ENCODE results near the gene TBCCD1. TPM values are rescaled to one million over a fixed set of nuclear protein-coding genes. Genes with fewer than 3 reads are reported as not detected.

Gene TBCCD1
- total RNA-seq (10 to 100 TPM; 17.6 to 18.3 TPM), polyA plus RNA-seq (26.0 TPM)

GRCh38 chr3:186567072-186567921, at the start of gene TBCCD1:
TBCCD1 (minus strand) TSS chr3:186567339; CDS start chr3:186564329, 3,010 bp downstream.
- H3K4me3 ChIP-seq (ENCODE audit: low read length): peak within 1 kb of the TSS; percentile 77
- peaks cover 0 to 40% (median 2%) of the 10 kb centered on the region in 3 donors for H3K36me3 Mint-ChIP-seq
- POLR2A ChIA-PET: interaction anchor here (0.7 to 1.4 kb wide), 3 partner anchors 240 to 981 kb away, joined by 3 to 4 read pairs (median 3); partner anchors contain the start of gene SENP2

GRCh38 chr3:186616299-186616617, 49.1 kb upstream of the TBCCD1 start:
- Mint-ChIP-seq H3K9me3 (no peaks in the 10 kb centered on the region), H3K27ac (peak overlapping the region in 1 of 8 donors; percentile 71), H3K4me3 (peak overlapping the region in 1 of 7 donors; percentile 72), H3K36me3 (no peaks in the 10 kb centered on the region), H3K27me3 (peaks cover 26 to 37% of the 10 kb centered on the region in 2 donors), H3K4me1 (peaks cover 19 to 25% (median 21%) of the 10 kb centered on the region in 3 donors)
- no peak for DNase-seq
- Histone ChIP-seq H3K36me3 (ENCODE audit: insufficient read depth, low read length) (no peaks in the 10 kb centered on the region), H3K27ac (ENCODE audit: low read depth, low read length) (no peak overlapping the region), H3K4me1 (ENCODE audit: insufficient read depth, low read length) (peaks cover 13% of the 10 kb centered on the region), H3K27me3 (ENCODE audit: insufficient read depth, low read length, poor library complexity, severe bottlenecking) (peaks cover 15% of the 10 kb centered on the region), H3K9me3 (ENCODE audit: low read length) (no peaks in the 10 kb centered on the region), H3K4me3 (ENCODE audit: low read length) (no peak overlapping the region)
- CTCF ChIA-PET: interaction anchor here (0.8 to 9.2 kb wide), 34 partner anchors 8 to 673 kb away, joined by 3 to 217 read pairs (median 8); partner anchors contain the start of genes DNAJB11, EIF4A2 and TBCCD1
- POLR2A ChIA-PET: interaction anchor here (1.1 to 1.5 kb wide), 2 partner anchors 157 to 167 kb away, joined by 3 to 10 read pairs; partner anchors contain the start of gene EIF4A2

More at GRCh38 chr3:186567072-186567921, at the start of gene TBCCD1:
- Histone ChIP-seq H3K27ac (ENCODE audit: low read depth, low read length) (peak within 1 kb of the TSS; percentile 87), H3K36me3 (ENCODE audit: insufficient read depth, low read length) (peaks cover 5% of the 10 kb centered on the region), H3K4me1 (ENCODE audit: insufficient read depth, low read length) (peaks cover 42% of the 10 kb centered on the region), H3K9me3 (ENCODE audit: low read length) (no peaks in the 10 kb centered on the region), H3K27me3 (ENCODE audit: insufficient read depth, low read length, poor library complexity, severe bottlenecking) (no peaks in the 10 kb centered on the region)
- no peaks in the 10 kb centered on the region for H3K27me3 Mint-ChIP-seq
- CTCF ChIA-PET: interaction anchor here (0.7 to 3.1 kb wide), 4 partner anchors 48 to 1980 kb away, joined by 3 to 15 read pairs (median 4); no protein-coding TSS in a partner anchor
- peak within 1 kb of the TSS; percentile 93 to 98 (median 97) for H3K27ac Mint-ChIP-seq
- no peaks in the 10 kb centered on the region for H3K9me3 Mint-ChIP-seq
- peak; percentile 90 to 97 (median 94) for DNase-seq
- peaks cover 66 to 79% (median 78%) of the 10 kb centered on the region in 3 donors for H3K4me1 Mint-ChIP-seq
- H3K4me3 Mint-ChIP-seq: peak within 1 kb of the TSS; percentile 85 to 97 (median 94)

- H3K9me3 Mint-ChIP-seq: no peaks in the 10 kb centered on the region
- H3K4me3 ChIP-seq (ENCODE audit: low read length): peak overlapping the region; percentile 48
- H3K27me3 Mint-ChIP-seq: peaks cover 24 to 34% of the 10 kb centered on the region in 2 donors
- POLR2A ChIA-PET: interaction anchor here (0.9 to 1.3 kb wide), 3 partner anchors 44 to 169 kb away, joined by 3 to 5 read pairs (median 4); partner anchors contain the start of genes DNAJB11 and EIF4A2
- peaks cover 19 to 25% (median 21%) of the 10 kb centered on the region in 3 donors for H3K4me1 Mint-ChIP-seq
- peak; percentile 56 to 79 (median 67) for DNase-seq
- H3K27ac Mint-ChIP-seq: peak overlapping the region in 7 of 8 donors; percentile 0 to 90 (median 58)
- H3K4me1 ChIP-seq (ENCODE audit: insufficient read depth, low read length): peaks cover 13% of the 10 kb centered on the region
- peaks cover 15% of the 10 kb centered on the region for H3K27me3 ChIP-seq (ENCODE audit: insufficient read depth, low read length, poor library complexity, severe bottlenecking)
- peak overlapping the region; percentile 8 to 84 (median 57) for H3K4me3 Mint-ChIP-seq
- no peaks in the 10 kb centered on the region for H3K9me3 ChIP-seq (ENCODE audit: low read length)
- CTCF ChIA-PET: interaction anchor here (0.6 to 9.2 kb wide), 37 partner anchors 8 to 1100 kb away, joined by 3 to 217 read pairs (median 3); partner anchors contain the start of genes DNAJB11 and EIF4A2
- no peaks in the 10 kb centered on the region for H3K36me3 Mint-ChIP-seq
- no peak overlapping the region for H3K27ac ChIP-seq (ENCODE audit: low read depth, low read length)
- H3K36me3 ChIP-seq (ENCODE audit: insufficient read depth, low read length): no peaks in the 10 kb centered on the region
Measured at GRCh38 chr3:186614597-186615483, 47.7 kb upstream of the TBCCD1 start.

- no peak for DNase-seq
- H3K36me3 ChIP-seq (ENCODE audit: insufficient read depth, low read length): no peaks in the 10 kb centered on the region
- peak overlapping the region; percentile 48 for H3K4me3 ChIP-seq (ENCODE audit: low read length)
- no peak overlapping the region for H3K27ac ChIP-seq (ENCODE audit: low read depth, low read length)
- H3K9me3 Mint-ChIP-seq: no peaks in the 10 kb centered on the region
- H3K9me3 ChIP-seq (ENCODE audit: low read length): no peaks in the 10 kb centered on the region
- ChIA-PET POLR2A (interaction anchor here (0.9 to 1.3 kb wide), 3 partner anchors 44 to 170 kb away, joined by 3 to 5 read pairs (median 4); partner anchors contain the start of genes DNAJB11 and EIF4A2), CTCF (interaction anchor here (0.6 to 9.2 kb wide), 31 partner anchors 9 to 1101 kb away, joined by 3 to 217 read pairs (median 4); partner anchors contain the start of genes DNAJB11 and EIF4A2)
- peaks cover 19 to 25% (median 21%) of the 10 kb centered on the region in 3 donors for H3K4me1 Mint-ChIP-seq
- H3K27me3 ChIP-seq (ENCODE audit: insufficient read depth, low read length, poor library complexity, severe bottlenecking): peaks cover 15% of the 10 kb centered on the region
- peak overlapping the region in 7 of 8 donors; percentile 0 to 90 (median 58) for H3K27ac Mint-ChIP-seq
- H3K27me3 Mint-ChIP-seq: peaks cover 22 to 34% of the 10 kb centered on the region in 2 donors
- H3K36me3 Mint-ChIP-seq: no peaks in the 10 kb centered on the region
- peaks cover 13% of the 10 kb centered on the region for H3K4me1 ChIP-seq (ENCODE audit: insufficient read depth, low read length)
- H3K4me3 Mint-ChIP-seq: peak overlapping the region; percentile 8 to 84 (median 55)
Measured at GRCh38 chr3:186614266-186614596, 47.1 kb upstream of the TBCCD1 start.

- H3K4me3 Mint-ChIP-seq: peak overlapping the region in 1 of 7 donors; percentile 48
- Histone ChIP-seq H3K27me3 (ENCODE audit: insufficient read depth, low read length, poor library complexity, severe bottlenecking) (peaks cover 15% of the 10 kb centered on the region), H3K4me1 (ENCODE audit: insufficient read depth, low read length) (peaks cover 13% of the 10 kb centered on the region), H3K27ac (ENCODE audit: low read depth, low read length) (no peak overlapping the region), H3K4me3 (ENCODE audit: low read length) (no peak overlapping the region), H3K9me3 (ENCODE audit: low read length) (no peaks in the 10 kb centered on the region), H3K36me3 (ENCODE audit: insufficient read depth, low read length) (no peaks in the 10 kb centered on the region)
- ChIA-PET CTCF (interaction anchor here (0.7 to 9.2 kb wide), 16 partner anchors 10 to 631 kb away, joined by 3 to 217 read pairs (median 7); partner anchors contain the start of gene DNAJB11), POLR2A (interaction anchor here (1.0 kb wide), 1 partner anchor 43 kb away, joined by 4 read pairs; the partner anchor contains the start of gene DNAJB11)
- no peaks in the 10 kb centered on the region for H3K36me3 Mint-ChIP-seq
- H3K9me3 Mint-ChIP-seq: no peaks in the 10 kb centered on the region
- peak overlapping the region in 3 of 8 donors; percentile 0 to 64 (median 13) for H3K27ac Mint-ChIP-seq
- peaks cover 19 to 25% (median 21%) of the 10 kb centered on the region in 3 donors for H3K4me1 Mint-ChIP-seq
- no peak for DNase-seq
- peaks cover 20 to 33% of the 10 kb centered on the region in 2 donors for H3K27me3 Mint-ChIP-seq
Measured at GRCh38 chr3:186613637-186614265, 46.6 kb upstream of the TBCCD1 start.

GRCh38 chr3:186612721-186613636, 45.8 kb upstream of the TBCCD1 start, which contains the start of gene AHSG:
AHSG (plus strand) TSS chr3:186613060; CDS start chr3:186613142, 82 bp downstream.
- Mint-ChIP-seq H3K4me1 (peaks cover 16 to 25% (median 21%) of the 10 kb centered on the region in 3 donors), H3K27ac (peak within 1 kb of the TSS in 1 of 8 donors; percentile 13), H3K36me3 (no peaks in the 10 kb centered on the region), H3K27me3 (peaks cover 16 to 25% of the 10 kb centered on the region in 2 donors), H3K9me3 (no peaks in the 10 kb centered on the region), H3K4me3 (no peak within 1 kb of the TSS)
- Histone ChIP-seq H3K36me3 (ENCODE audit: insufficient read depth, low read length) (no peaks in the 10 kb centered on the region), H3K27ac (ENCODE audit: low read depth, low read length) (no peak within 1 kb of the TSS), H3K4me1 (ENCODE audit: insufficient read depth, low read length) (peaks cover 13% of the 10 kb centered on the region), H3K9me3 (ENCODE audit: low read length) (no peaks in the 10 kb centered on the region), H3K27me3 (ENCODE audit: insufficient read depth, low read length, poor library complexity, severe bottlenecking) (peaks cover 15% of the 10 kb centered on the region), H3K4me3 (ENCODE audit: low read length) (no peak within 1 kb of the TSS)
- CTCF ChIA-PET: interaction anchor here (0.7 to 9.2 kb wide), 4 partner anchors 10 to 209 kb away, joined by 3 to 217 read pairs (median 7); no protein-coding TSS in a partner anchor
- POLR2A ChIA-PET: no interaction called here
- DNase-seq: no peak
